Measurements from ENCODE around the gene FBXO39. TPM values are rescaled to one million over a fixed set of nuclear protein-coding genes. Genes with fewer than 3 reads are reported as not detected.
"Not testable (repeated sequence)": the region's sequence is repeated elsewhere in the genome, so short reads cannot be mapped to it uniquely, and the experiment has no call there.

The FBXO39 gene
- total and polyA plus RNA-seq, 2 donors: 0.56 to 0.90 TPM

DNA sequence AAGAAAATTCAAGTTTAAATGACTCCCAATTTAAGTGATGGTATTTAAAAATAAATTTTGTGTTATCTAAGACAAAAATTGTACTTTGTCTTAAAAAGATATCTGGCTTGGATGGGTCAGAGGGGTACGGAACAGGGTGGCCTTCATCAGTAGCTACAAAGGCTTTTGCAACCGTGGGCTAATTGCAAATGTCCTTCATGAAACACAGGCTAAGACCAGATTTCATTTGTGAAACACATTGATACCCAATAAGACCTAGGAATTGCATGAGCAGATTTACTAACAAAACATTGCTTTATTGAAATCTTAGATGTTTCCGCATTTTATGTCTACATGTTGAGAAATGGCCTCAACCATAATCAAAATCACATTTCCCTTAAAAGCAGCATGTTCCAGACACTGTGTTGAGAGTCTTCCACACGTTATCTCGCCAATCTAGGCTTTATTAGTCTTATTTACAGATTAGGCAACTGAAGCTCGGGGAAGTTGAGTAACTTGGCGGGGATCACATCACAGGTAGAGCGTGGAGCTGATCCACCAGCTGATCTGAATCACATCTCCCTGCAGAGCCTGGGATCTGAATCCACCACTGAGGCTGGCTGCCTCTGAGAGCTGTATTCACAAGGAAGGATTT is 21.8 kb downstream of the FBXO39 start:
- 46% methylated on average over 8 of the region's 8 CpGs for WGBS
- no peak overlapping the region for H3K27ac ChIP-seq (ENCODE audit: low read depth)
- H3K4me3 ChIP-seq (ENCODE audit: low read depth, low read length): no peak overlapping the region
- DNase-seq (ENCODE audit: extremely low spot score): no peak
- no peaks in the 10 kb centered on the region for H3K36me3 ChIP-seq (ENCODE audit: insufficient read depth)
- no peaks in the 10 kb centered on the region for H3K4me1 ChIP-seq (ENCODE audit: insufficient read depth)

DNA sequence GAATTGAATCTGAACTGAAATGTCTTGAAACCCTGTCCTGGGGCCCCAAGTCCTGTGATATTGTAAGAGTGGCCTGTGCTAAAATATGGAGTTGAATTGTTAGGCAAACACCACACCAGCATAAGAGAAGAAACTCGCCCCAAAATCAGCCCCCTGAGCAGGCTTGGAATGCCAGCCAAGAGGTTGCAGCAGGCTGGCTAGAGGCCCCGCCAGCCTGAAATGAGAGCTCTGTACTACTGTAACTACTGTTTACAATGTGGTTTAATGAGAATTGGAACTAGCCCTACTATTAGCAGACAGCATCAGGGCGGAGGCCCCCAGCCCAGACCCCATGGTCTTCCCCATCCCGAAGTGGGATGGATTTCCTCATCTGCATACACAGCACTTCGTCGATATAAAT is 23.7 kb downstream of the FBXO39 start:
- Histone ChIP-seq H3K27ac (ENCODE audit: low read depth) (no peak overlapping the region), H3K4me3 (ENCODE audit: low read depth, low read length) (no peak overlapping the region), H3K36me3 (ENCODE audit: insufficient read depth) (no peaks in the 10 kb centered on the region), H3K4me1 (ENCODE audit: insufficient read depth) (no peaks in the 10 kb centered on the region)
- DNase-seq (ENCODE audit: extremely low spot score): no peak
- WGBS: 63% methylated on average over 6 of the region's 6 CpGs

GRCh38 chr17:6800422-6801027 is 24.5 kb downstream of the FBXO39 start:
- no peak for DNase-seq (ENCODE audit: extremely low spot score)
- Histone ChIP-seq H3K4me1 (ENCODE audit: insufficient read depth) (no peaks in the 10 kb centered on the region), H3K36me3 (ENCODE audit: insufficient read depth) (no peaks in the 10 kb centered on the region), H3K4me3 (ENCODE audit: low read depth, low read length) (no peak overlapping the region), H3K27ac (ENCODE audit: low read depth) (no peak overlapping the region)
- 85% methylated on average over 13 of the region's 13 CpGs for WGBS

GRCh38 chr17:6811510-6811909 is 35.5 kb downstream of the FBXO39 start:
- H3K27ac ChIP-seq (ENCODE audit: low read depth): no peak overlapping the region
- WGBS: 85% methylated on average over 9 of the region's 9 CpGs
- H3K36me3 ChIP-seq (ENCODE audit: insufficient read depth): no peaks in the 10 kb centered on the region
- no peak for DNase-seq (ENCODE audit: extremely low spot score)
- no peak overlapping the region for H3K4me3 ChIP-seq (ENCODE audit: low read depth, low read length)
- H3K4me1 ChIP-seq (ENCODE audit: insufficient read depth): no peaks in the 10 kb centered on the region

- DNase-seq (ENCODE audit: extremely low spot score): no peak
- WGBS: 60% methylated on average over 9 of the region's 9 CpGs
- H3K27ac ChIP-seq (ENCODE audit: low read depth): no peak overlapping the region
- H3K4me3 ChIP-seq (ENCODE audit: low read depth, low read length): no peak overlapping the region
- no peaks in the 10 kb centered on the region for H3K4me1 ChIP-seq (ENCODE audit: insufficient read depth)
- no peaks in the 10 kb centered on the region for H3K36me3 ChIP-seq (ENCODE audit: insufficient read depth)
Observed at GRCh38 chr17:6812295-6812694, 36.3 kb downstream of the FBXO39 start.

GRCh38 chr17:6815775-6816174 is 39.8 kb downstream of the FBXO39 start:
- no peak for DNase-seq (ENCODE audit: extremely low spot score)
- no peaks in the 10 kb centered on the region for H3K4me1 ChIP-seq (ENCODE audit: insufficient read depth)
- H3K36me3 ChIP-seq (ENCODE audit: insufficient read depth): no peaks in the 10 kb centered on the region
- no peak overlapping the region for H3K4me3 ChIP-seq (ENCODE audit: low read depth, low read length)
- 88% methylated on average over 10 of the region's 10 CpGs for WGBS
- no peak overlapping the region for H3K27ac ChIP-seq (ENCODE audit: low read depth)

DNA sequence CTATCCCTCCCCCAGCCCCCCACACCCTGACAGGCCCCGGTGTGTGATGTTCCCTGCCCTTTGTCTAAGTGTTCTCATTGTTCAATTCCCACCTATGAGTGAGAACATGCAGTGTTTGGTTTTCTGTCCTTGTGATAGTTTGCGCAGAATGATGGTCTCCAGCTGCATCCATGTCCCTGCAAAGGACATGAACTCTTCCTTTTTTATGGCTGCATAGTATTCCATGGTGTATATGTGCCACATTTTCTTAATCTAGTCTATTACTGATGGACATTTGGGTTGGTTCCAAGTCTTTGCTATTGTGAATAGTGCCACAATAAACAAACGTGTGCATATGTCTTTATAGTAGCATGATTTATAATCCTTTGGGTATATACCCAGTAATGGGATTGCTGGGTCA is 40.4 kb downstream of the FBXO39 start:
- H3K27ac ChIP-seq (ENCODE audit: low read depth); H3K4me1 ChIP-seq (ENCODE audit: insufficient read depth); H3K4me3 ChIP-seq (ENCODE audit: low read depth, low read length); DNase-seq (ENCODE audit: extremely low spot score); H3K36me3 ChIP-seq (ENCODE audit: insufficient read depth): not testable (repeated sequence)
- 80% methylated on average over 3 of the region's 3 CpGs for WGBS

- 93% methylated on average over 3 of the region's 3 CpGs for WGBS
- no peak for DNase-seq (ENCODE audit: extremely low spot score)
- H3K4me1 ChIP-seq (ENCODE audit: insufficient read depth): no peaks in the 10 kb centered on the region
- no peaks in the 10 kb centered on the region for H3K36me3 ChIP-seq (ENCODE audit: insufficient read depth)
- H3K27ac ChIP-seq (ENCODE audit: low read depth): no peak overlapping the region
- no peak overlapping the region for H3K4me3 ChIP-seq (ENCODE audit: low read depth, low read length)
Observed at GRCh38 chr17:6818938-6819337, 42.9 kb downstream of the FBXO39 start.

DNA sequence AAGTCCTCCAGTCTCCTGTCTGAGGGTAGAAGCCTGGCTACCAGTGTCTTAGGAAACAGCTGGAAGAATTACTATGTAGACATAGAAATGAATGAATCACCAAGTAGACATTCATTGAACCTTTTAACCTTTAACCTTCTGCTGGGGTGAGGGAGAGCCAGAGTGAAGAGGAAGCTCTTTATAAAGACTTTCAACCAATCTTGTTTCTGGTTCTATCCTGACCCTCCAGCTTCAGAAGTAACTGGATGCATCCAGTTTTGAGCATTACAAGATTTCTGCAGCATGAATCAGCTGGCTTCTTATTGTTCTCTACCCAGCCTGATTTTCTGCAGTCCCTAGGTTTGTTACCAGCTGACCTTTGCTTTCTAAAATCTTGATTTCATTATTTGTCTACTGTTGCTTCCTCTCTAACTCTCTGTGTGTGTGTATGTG is 47.0 kb downstream of the FBXO39 start:
- Histone ChIP-seq H3K4me3 (ENCODE audit: low read depth, low read length) (no peak overlapping the region), H3K4me1 (ENCODE audit: insufficient read depth) (no peaks in the 10 kb centered on the region), H3K27ac (ENCODE audit: low read depth) (no peak overlapping the region), H3K36me3 (ENCODE audit: insufficient read depth) (no peaks in the 10 kb centered on the region)
- DNase-seq (ENCODE audit: extremely low spot score): no peak

GRCh38 chr17:6830383-6830986 is 54.5 kb downstream of the FBXO39 start:
- 59% methylated on average over 7 of the region's 7 CpGs for WGBS
- Histone ChIP-seq H3K4me1 (ENCODE audit: insufficient read depth) (no peaks in the 10 kb centered on the region), H3K4me3 (ENCODE audit: low read depth, low read length) (no peak overlapping the region), H3K36me3 (ENCODE audit: insufficient read depth) (no peaks in the 10 kb centered on the region), H3K27ac (ENCODE audit: low read depth) (no peak overlapping the region)
- DNase-seq (ENCODE audit: extremely low spot score): no peak

- H3K4me3 ChIP-seq (ENCODE audit: low read depth, low read length): peak within 1 kb of the TSS; percentile 3
- no peaks in the 10 kb centered on the region for H3K36me3 ChIP-seq (ENCODE audit: insufficient read depth)
- no peak within 1 kb of the TSS for H3K27ac ChIP-seq (ENCODE audit: low read depth)
- H3K4me1 ChIP-seq (ENCODE audit: insufficient read depth): no peaks in the 10 kb centered on the region
- DNase-seq (ENCODE audit: extremely low spot score): peak; percentile 51
- 3% methylated on average over 35 of the region's 35 CpGs for WGBS
Observed at GRCh38 chr17:6831661-6832263, 55.7 kb downstream of the FBXO39 start, which contains the start of gene TEKT1. TEKT1 (minus strand) TSS chr17:6831729; CDS start chr17:6830376, 1,353 bp downstream.

All from urinary bladder (tissue), 4 donors.